HG03565 (cell line): ENCODE data around the gene LPGAT1.
A peak's percentile ranks its signal among the peaks of the same experiment; 100 is the strongest.
"Not testable (repeated sequence)": the region's sequence is repeated elsewhere in the genome, so short reads cannot be mapped to it uniquely, and the experiment has no call there.

Source experiments
- ATAC-seq: cut with Tn5 transposase; IDR thresholded peaks from one replicate; pipeline ENCODE4 v1.9.1; 2021; ENCODE audit warnings: mild to moderate bottlenecking, moderate library complexity; ENCODE audit not compliant: unreplicated experiment

The LPGAT1 gene, protein sequence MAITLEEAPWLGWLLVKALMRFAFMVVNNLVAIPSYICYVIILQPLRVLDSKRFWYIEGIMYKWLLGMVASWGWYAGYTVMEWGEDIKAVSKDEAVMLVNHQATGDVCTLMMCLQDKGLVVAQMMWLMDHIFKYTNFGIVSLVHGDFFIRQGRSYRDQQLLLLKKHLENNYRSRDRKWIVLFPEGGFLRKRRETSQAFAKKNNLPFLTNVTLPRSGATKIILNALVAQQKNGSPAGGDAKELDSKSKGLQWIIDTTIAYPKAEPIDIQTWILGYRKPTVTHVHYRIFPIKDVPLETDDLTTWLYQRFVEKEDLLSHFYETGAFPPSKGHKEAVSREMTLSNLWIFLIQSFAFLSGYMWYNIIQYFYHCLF

GRCh38 chr1:211830328-211831142 is at the start of gene LPGAT1:
TSS of gene LPGAT1 (minus strand) at chr1:211830763. CDS start at chr1:211829296, 1,467 bp downstream.
- peak; percentile 42 for ATAC-seq

GRCh38 chr1:211879475-211879874 is 48.9 kb upstream of the LPGAT1 start:
- no peak for ATAC-seq

- ATAC-seq = no peak
These were observed 46.5 kb upstream of the LPGAT1 start for GRCh38 chr1:211876851-211877590.

DNA sequence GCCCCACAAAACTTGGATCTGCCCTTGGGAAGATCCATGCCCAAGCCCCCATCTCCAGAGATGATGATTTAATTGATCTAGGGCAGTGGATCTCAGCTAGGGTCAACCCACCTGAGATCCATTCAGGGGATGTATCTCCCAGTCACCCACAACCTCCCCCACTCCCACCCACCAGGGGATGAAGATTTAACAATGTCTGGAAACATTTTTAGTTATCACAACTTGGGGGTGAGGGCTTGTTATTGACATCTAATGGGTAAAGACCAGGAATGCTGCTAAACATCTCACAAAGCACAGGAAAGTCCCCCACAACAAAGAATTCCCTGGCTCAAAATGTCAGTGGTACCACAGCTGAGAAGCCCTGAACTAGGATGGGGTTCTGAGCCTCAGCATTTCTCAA is 45.0 kb upstream of the LPGAT1 start:
- ATAC-seq = no peak

DNA sequence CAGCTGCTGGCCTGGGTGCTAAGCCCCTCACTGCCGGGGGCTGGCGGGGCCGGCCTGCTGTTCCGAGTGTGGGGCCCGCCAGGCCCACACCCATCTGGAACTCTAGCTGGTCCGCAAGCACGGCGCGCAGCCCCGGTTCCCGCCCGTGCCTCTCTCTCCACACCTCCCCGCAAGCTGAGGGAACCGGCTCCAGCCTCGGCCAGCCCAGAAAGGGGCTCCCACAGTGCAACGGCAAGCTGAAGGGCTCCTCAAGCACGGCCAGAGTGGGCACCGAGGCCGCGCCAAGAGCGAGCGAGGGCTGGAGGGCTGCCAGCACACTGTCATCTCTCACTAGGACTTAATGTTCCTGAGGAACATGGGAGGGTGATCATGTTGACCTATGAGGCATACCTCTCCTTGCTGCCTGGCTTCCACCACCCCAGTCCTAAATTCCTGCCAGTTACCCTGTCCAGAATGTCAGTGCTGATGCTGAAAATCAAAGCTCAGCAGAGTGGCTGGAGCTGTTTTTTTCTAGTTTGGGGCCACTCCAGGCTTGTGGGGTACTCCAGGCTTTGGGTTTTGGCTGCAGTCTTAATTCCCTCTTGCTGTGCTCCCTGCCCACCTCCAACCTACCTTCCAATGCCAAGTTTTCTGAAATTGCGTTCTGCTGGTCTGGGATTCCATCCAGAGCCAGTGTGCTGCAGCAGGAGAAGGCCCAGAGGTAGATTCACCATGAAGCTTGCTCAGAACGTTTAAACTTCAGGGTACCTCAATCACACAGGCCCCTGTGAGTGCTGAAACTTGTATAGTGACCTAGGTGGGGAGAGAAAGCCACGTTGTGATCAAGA is 44.2 kb upstream of the LPGAT1 start:
- ATAC-seq = no peak

- ATAC-seq = not testable (repeated sequence)
These were observed 43.2 kb upstream of the LPGAT1 start for GRCh38 chr1:211873731-211874130.

- no peak for ATAC-seq
These were observed 39.6 kb upstream of the LPGAT1 start for GRCh38 chr1:211870156-211870555.

GRCh38 chr1:211865180-211865579 is 34.6 kb upstream of the LPGAT1 start:
- no peak for ATAC-seq

- ATAC-seq = no peak
These were observed 28.8 kb upstream of the LPGAT1 start for GRCh38 chr1:211859405-211859804.

DNA sequence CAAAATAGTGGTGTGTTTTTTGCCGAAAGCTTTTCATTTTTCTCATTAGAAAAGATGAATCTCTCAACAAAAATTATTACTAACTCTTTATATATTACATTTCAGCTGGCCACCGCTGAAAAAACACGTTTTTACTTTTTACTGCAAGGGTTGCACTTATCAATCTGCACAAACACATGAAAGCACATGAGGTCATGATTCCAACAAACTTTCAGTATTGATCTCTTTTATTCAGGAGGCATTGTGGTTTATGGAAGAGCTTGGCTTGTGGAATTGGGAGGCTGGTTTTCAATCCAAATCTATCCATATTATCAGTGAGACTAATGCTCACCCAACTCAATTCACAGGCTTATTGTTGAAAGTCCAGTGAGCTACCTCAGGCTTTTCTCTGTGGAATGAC is 20.6 kb upstream of the LPGAT1 start:
- no peak for ATAC-seq

DNA sequence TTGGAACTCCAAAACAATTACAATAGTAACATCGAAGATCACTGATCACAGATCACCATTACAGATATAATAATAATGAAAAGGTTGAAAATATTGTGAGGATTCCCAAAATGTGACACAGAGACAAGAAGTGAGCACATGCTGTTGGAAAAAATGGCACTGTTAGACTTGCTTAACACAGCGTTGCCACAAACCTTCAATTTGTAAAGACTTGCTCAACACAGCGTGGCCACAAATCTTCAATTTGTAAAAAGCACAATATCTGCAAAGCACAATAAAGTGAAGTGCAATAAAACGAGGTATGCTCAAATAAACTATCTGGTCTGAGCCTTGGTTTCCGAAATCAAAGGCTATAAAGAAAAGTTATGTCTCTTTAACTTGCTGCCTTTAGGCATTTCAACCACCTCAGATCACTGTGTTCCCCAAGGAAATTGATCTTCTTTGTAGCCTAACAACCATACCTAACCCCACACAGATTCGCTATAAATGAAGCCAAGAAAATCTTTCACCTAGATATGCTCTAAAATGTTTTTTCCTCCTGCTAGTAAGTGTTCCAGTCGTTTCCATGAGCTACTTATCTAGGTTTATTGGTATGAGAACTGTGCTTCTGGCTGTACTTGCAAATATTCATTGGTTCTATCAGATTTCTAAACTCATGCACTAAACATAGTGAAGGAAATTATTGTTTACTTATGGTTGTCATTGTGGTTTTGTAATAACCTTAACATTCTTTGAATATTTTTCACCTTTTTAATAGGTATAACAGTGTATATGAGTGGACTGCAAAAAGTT is 13.1 kb upstream of the LPGAT1 start:
- ATAC-seq = no peak

DNA sequence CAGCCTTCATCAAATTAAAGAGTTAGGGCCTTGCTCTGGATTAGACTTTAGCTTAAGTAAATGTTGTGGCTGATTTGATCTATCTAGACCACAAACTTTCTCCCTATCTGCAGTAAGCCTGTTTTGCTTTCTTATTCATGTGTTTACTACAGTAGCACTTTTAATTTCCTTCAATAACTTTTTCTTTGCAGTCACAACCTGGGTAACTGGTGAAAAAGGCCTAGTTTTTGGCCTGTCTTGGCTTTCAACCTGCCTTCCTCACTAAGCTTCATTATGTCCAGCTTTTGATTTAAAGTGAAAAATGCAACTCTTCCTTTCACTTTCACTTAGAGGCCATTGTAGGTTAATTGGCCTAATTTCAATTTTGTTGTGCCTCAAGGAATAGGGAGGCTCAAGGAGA is 12.5 kb upstream of the LPGAT1 start:
- ATAC-seq = no peak

GRCh38 chr1:211842518-211842917 is 12.0 kb upstream of the LPGAT1 start:
- ATAC-seq = no peak

GRCh38 chr1:211839106-211839505 is 8.5 kb upstream of the LPGAT1 start:
- ATAC-seq = no peak

DNA sequence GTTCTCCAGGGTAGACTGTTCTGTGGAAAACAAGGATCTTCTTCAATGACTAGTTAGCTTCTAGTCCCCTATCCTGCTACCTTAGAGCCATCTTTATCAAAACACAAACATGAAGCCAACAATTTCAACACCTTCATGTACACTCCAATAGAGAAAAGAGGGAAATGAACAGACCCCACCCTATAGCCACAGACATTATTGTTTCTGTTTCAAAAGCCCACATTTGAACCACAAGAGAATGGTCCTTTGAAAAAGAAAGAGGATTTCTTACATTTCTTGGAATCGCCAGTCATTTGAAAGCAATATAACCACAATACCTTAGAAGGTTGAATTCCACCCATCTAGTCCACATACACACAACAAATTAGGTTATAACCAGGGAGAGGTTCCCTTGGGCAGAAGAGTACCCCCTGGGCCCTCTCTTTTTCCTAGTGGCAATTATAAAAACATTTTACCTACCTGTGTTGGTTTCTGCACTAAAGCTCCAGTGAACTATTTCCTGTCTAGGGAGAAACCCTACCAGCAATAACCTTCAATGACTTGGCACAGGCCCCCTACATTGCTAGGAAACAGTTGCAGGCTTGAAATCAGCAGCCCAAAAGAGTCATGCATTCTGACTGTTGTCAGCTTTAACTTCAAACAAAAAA is 2.7 kb upstream of the LPGAT1 start:
- no peak for ATAC-seq

GRCh38 chr1:211832661-211833060 is 2.1 kb upstream of the LPGAT1 start:
- ATAC-seq = no peak

DNA sequence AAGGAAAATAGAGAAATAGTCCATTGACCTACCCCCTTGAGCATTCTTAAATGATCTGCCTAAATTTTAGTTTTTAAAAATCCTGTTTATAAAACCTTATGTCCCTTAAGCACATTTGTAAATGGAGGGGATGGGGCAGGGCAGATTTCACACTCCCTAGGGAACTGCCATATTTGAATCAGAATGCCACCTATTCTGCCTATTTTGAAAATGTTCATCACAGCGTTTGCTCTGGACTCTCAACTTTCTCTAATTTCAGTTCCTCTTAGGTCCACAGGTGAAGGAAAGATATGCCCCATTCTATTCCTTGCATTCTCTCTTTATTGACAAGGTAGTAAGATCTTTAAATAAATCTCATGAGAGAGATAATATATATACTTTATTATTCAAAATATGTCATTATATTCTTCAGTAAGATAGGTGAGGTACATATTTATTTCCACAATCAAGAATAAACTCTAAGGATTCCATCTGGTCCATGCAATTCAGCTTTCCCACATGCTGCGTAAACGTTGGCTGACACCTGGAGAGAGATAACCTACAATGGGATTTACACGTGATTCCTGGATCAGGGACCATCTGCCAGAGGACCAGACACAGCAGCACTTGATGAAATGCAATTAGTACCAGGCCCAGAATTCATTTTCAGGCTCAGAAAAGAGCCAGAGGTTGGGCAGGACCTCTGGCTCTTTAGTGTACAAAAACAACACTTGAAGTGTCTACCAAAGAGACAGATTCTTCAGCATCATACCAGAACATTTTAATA is 1.2 kb upstream of the LPGAT1 start:
- no peak for ATAC-seq

DNA sequence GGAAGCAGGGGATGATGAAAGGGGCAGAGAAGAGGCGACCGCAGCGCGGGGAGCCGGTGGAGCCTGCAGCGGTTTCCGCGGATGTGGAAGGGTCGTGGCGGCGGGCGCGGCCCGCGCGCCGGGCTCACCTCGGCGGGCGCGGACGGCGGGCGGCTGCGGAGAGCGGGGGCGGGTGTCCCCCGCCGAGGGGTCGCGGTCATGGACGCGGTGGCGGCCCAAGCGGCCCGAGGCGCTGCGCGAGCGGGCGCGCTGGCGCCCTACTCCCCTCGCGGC is 572 bp downstream of the LPGAT1 start:
- ATAC-seq = peak; percentile 14
